ENCODE measurements around the gene NOL9.

DNA sequence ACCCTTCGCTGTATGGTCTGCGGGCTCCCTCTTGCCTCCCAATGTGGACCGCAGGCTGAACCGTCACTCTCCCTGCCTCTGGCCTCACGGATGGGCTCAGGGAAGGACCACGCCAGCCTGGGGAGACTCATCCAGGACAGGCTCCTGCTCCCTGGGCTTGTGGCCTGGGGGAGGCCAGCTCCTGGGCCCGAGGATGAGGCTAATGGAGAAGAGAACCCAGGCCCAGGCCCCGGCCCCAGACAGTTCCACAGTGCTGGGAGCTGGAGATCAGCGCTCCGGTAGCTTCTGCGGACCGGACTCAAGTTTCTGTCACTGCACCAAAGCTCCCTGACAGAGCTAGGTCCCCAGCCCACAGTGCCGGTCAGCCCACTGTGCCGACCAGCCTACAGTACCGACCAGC lies 49.4 kb downstream of the NOL9 start:
- TF ChIP-seq, protein P1, sequence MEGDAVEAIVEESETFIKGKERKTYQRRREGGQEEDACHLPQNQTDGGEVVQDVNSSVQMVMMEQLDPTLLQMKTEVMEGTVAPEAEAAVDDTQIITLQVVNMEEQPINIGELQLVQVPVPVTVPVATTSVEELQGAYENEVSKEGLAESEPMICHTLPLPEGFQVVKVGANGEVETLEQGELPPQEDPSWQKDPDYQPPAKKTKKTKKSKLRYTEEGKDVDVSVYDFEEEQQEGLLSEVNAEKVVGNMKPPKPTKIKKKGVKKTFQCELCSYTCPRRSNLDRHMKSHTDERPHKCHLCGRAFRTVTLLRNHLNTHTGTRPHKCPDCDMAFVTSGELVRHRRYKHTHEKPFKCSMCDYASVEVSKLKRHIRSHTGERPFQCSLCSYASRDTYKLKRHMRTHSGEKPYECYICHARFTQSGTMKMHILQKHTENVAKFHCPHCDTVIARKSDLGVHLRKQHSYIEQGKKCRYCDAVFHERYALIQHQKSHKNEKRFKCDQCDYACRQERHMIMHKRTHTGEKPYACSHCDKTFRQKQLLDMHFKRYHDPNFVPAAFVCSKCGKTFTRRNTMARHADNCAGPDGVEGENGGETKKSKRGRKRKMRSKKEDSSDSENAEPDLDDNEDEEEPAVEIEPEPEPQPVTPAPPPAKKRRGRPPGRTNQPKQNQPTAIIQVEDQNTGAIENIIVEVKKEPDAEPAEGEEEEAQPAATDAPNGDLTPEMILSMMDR (IDR thresholded peaks at IDR 0.05) = no peak
- TF ChIP-seq EP300 (IDR thresholded peaks at IDR 0.05) (no peak), POLR2A (IDR thresholded peaks at IDR 0.05; ENCODE audit: low read depth) (no peak), POLR2AphosphoS5 (IDR thresholded peaks at IDR 0.05) (no peak)
